ENCODE data around the gene NPPB.

The NPPB gene

GRCh38 chr1:11887666-11888007, 28.9 kb upstream of the NPPB start:
- no peak overlapping the region for H3K4me3 ChIP-seq (ENCODE audit: low read depth, low read length)
- no peak for TF ChIP-seq CTCF (IDR thresholded peaks at IDR 0.05; ENCODE audit: low read depth, low read length)

DNA sequence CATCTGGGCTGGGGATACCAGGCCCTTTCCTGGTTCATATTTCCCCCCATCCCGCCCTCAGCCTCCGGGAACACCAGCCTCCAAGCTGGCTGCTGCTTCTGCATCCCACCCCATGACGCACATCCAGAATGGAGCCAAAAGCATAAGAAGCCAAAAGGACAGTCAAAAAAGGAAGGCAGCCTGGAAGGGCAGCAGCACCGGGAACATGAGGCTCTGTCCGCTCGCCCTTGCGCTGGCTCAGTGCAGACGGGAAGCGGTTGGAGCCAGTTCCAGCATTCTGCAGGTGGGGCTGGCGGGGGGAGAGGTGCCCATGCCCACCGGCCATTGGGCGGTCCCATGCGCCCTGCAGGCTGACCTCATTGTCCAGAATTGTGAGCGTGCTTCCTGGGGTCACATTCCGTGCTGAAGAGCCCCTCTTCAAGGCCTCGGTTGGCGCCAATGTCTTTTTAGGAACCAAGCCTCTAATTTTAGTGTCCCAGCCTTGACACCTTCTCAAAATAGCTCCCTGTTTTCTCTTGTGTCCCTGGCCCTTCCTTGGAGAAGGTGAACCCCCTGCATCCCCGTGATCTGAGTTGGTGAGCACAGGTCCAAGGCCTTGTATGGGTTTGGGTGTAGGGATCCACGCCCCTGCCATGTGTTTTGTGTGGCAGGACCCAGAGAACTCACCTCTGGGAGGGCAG, 28.4 kb upstream of the NPPB start:
- H3K4me3 ChIP-seq (ENCODE audit: low read depth, low read length), result no peak overlapping the region
- TF ChIP-seq CTCF (IDR thresholded peaks at IDR 0.05; ENCODE audit: low read depth, low read length), result no peak

DNA sequence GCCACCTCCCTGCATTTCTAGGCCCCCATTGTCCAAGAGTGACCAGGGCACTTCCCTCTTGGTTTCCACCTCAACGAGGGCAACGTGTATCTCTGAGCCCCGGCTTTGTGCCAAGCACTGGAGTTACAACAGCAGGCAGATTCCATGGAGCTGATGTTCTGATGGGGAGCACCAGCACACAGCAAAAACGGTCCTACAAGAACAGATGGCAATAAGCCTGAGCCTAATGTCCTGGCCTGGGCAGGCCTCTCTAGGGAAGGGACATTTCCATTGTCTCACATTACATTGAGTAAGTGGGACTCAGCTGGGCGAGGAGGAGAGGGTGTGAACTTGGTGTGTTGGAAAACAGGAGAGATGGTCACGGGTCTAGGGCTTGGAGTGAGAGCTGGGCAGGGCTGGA, 27.2 kb upstream of the NPPB start:
- no peak for TF ChIP-seq CTCF (IDR thresholded peaks at IDR 0.05; ENCODE audit: low read depth, low read length)
- no peak overlapping the region for H3K4me3 ChIP-seq (ENCODE audit: low read depth, low read length)

DNA sequence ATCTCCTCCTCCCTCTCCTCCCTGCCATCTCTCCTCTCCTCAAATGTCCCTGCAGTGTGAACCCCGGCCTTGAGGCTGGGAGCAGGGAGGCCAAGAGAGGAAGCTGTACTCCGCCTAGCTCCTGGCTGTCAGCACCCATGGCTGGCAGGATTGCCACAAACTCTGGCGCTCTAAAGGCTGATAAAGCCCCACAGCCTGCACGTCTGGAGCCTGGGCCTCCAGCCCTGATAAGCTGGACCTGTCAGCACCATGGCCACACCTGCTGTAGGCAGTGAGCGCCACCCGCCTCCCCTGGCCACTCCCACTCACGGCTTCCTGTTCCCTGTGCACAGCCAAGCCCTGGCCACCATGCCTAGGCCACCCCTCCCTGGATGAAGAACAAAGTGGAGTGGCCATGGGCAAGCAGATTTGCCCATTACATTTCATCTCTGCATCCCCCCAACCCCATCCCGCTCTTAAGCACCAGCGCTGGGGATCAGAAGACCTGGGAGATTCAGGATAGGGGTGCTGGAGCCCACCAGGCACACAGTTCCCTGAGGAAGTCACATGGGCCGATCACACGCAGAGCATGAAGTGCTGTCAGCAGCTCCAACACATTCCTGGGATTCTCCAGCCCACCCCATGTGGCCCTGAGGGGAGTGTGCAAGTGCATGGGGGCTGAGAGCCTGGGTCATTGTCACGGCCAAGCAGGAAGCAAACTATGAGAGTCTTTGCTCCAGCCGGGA, 24.2 kb upstream of the NPPB start:
- no peak overlapping the region for H3K4me3 ChIP-seq (ENCODE audit: low read depth, low read length)
- no peak for TF ChIP-seq CTCF (IDR thresholded peaks at IDR 0.05; ENCODE audit: low read depth, low read length)

DNA sequence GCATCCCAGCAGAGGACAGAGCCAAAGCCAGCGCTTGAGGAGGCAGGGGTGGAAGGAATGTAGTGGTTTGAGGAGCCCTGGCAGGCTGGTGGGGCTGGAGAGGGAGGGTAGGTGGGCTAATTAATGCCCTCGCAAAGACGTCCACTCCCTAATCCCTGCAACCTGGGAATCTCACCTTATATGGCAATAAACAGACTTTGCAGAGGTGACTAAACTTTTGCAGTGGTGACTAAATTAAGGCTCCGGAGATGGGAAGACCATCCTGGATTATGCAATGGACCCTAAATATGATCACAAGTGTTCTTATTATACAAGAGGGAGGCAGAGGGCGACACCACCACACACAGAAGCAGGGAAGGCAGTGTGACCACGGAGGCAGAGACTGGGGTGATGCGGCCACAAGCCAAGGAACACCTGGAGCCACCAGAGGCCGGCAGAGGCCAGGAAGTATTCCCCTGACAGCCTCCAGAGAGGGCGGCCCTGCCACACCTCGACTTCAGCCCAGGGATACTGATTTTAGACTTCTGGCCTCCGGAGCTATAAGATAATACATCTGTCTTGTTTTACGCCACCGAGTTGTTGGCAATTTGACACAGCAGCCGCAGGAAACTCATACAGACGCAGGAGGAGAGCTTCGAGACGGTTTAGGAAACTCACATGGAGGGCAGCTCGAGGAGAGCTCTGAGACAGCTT, 23.1 kb upstream of the NPPB start:
- no peak for TF ChIP-seq CTCF (IDR thresholded peaks at IDR 0.05; ENCODE audit: low read depth, low read length)
- H3K4me3 ChIP-seq (ENCODE audit: low read depth, low read length), result no peak overlapping the region

GRCh38 chr1:11880911-11881748, 22.4 kb upstream of the NPPB start:
- no peak for TF ChIP-seq CTCF (IDR thresholded peaks at IDR 0.05; ENCODE audit: low read depth, low read length)
- H3K4me3 ChIP-seq (ENCODE audit: low read depth, low read length), result no peak overlapping the region
